Liver (tissue), 9 donors: ENCODE results near the gene CDH13. TPM values are rescaled to one million over a fixed set of nuclear protein-coding genes. Genes with fewer than 3 reads are reported as not detected.

ENCODE experiments used
- DNase-seq: peaks from one replicate; pipeline ENCODE4 v3.0.0-alpha.2; 2017; ENCODE audit warnings: low spot score
- H3K27ac ChIP-seq, 2 donors: one replicate each; pipeline ENCODE4 v1.7.0; 2013; ENCODE audit warnings: inconsistent platforms in 2 of 2, low read length in 2 of 2, control low read depth in 1 of 2, low read depth in 1 of 2, mild to moderate bottlenecking in 1 of 2
- H3K27me3 ChIP-seq, 4 donors: one replicate each; pipeline versions ENCODE4 v1.6.1 to v1.7.0; 2013; ENCODE audit warnings: low read length in 3 of 4, inconsistent platforms in 1 of 4, mild to moderate bottlenecking in 1 of 4, moderate library complexity in 1 of 4; ENCODE audit not compliant: control insufficient read depth in 4 of 4, insufficient read depth in 4 of 4
- H3K36me3 ChIP-seq, 4 donors: one replicate each; pipeline versions ENCODE4 v1.6.1 to v1.7.0; 2013; ENCODE audit warnings: low read length in 3 of 4, mild to moderate bottlenecking in 3 of 4, low read depth in 1 of 4, moderate library complexity in 1 of 4; ENCODE audit not compliant: control insufficient read depth in 4 of 4, insufficient read depth in 3 of 4
- H3K4me1 ChIP-seq, 4 donors: one replicate each; pipeline versions ENCODE4 v1.6.1 to v1.7.0; 2013; ENCODE audit warnings: low read length in 3 of 4, mild to moderate bottlenecking in 3 of 4, moderate library complexity in 1 of 4; ENCODE audit not compliant: control insufficient read depth in 4 of 4, insufficient read depth in 4 of 4
- H3K4me3 ChIP-seq, 3 donors: one replicate each; pipeline versions ENCODE4 v1.6.1 to v1.7.0; 2013; ENCODE audit warnings: low read length in 3 of 3, control low read depth in 1 of 3, low read depth in 1 of 3, mild to moderate bottlenecking in 1 of 3
- H3K9ac ChIP-seq, 2 donors: one replicate each; pipeline ENCODE4 v1.7.0; 2013; ENCODE audit warnings: low read length in 2 of 2, mild to moderate bottlenecking in 2 of 2, moderate library complexity in 2 of 2, control low read depth in 1 of 2, low read depth in 1 of 2
- H3K9me3 ChIP-seq, 4 donors: one replicate each; pipeline versions ENCODE4 v1.6.1 to v1.7.0; 2013; ENCODE audit warnings: low read length in 3 of 4; ENCODE audit not compliant: control insufficient read depth in 4 of 4
- FOXA1 ChIP-seq: IDR thresholded peaks from 2 replicates; pipeline ENCODE4 v1.6.1; 2016; ENCODE audit warnings: antibody characterized with exemption
- FOXA2 ChIP-seq: IDR thresholded peaks from 2 replicates; pipeline ENCODE4 v1.6.1; 2016; ENCODE audit warnings: antibody characterized with exemption
- GABPA ChIP-seq, 2 donors: IDR thresholded peaks in 1 of 2; conservative IDR thresholded peaks in 1 of 2; 2 replicates each; pipeline ENCODE4 v1.6.1; 2016; ENCODE audit warnings: antibody characterized with exemption in 2 of 2, mild to moderate bottlenecking in 1 of 2, moderate library complexity in 1 of 2
- HNF4A ChIP-seq, 2 donors: conservative IDR thresholded peaks; 2 replicates each; pipeline ENCODE4 v1.6.1; 2016; ENCODE audit warnings: antibody characterized with exemption in 2 of 2, mild to moderate bottlenecking in 2 of 2
- HNF4G ChIP-seq: IDR thresholded peaks from 2 replicates; pipeline ENCODE4 v1.6.1; 2016; ENCODE audit warnings: antibody characterized with exemption
- JUND ChIP-seq, 2 donors: IDR thresholded peaks; 2 replicates each; pipeline ENCODE4 v1.6.1; 2016; ENCODE audit warnings: antibody characterized with exemption in 2 of 2
- NR2F2 ChIP-seq: IDR thresholded peaks from 2 replicates; pipeline ENCODE4 v1.6.1; 2016; ENCODE audit warnings: antibody characterized with exemption
- RAD21 ChIP-seq, 2 donors: IDR thresholded peaks; 2 replicates each; pipeline ENCODE4 v1.6.1; 2016; ENCODE audit warnings: antibody characterized with exemption in 2 of 2, mild to moderate bottlenecking in 2 of 2
- SP1 ChIP-seq: IDR thresholded peaks from 2 replicates; pipeline ENCODE4 v1.6.1; 2018; ENCODE audit warnings: antibody characterized with exemption, mild to moderate bottlenecking
- TAF1 ChIP-seq: conservative IDR thresholded peaks from 2 replicates; pipeline ENCODE4 v1.6.1; 2016; ENCODE audit warnings: antibody characterized with exemption, mild to moderate bottlenecking
- YY1 ChIP-seq: IDR thresholded peaks from 2 replicates; pipeline ENCODE4 v1.6.1; 2016; ENCODE audit warnings: antibody characterized with exemption, mild to moderate bottlenecking
- WGBS: extraction: QIAGEN DNeasy Blood & Tissue Kit; methylation state at CpG from one replicate; pipeline ENCODE4 v1.1.7; 2013; 5-methylcytosine and 5-hydroxymethylcytosine counted together
- polyA plus RNA-seq, 2 donors: library from polyadenylated mRNA; stranded (reverse) in 1 of 2; unstranded in 1 of 2; fragments of 200-250 nt in 1 of 2; fragments of >200 nt in 1 of 2; fragmentation: Nextera tagmentation in 1 of 2; extraction: Ambion mirVana in 1 of 2; gene quantifications; one replicate each; pipeline versions ENCODE4 v1.2.1 to v1.2.3, GENCODE V29; 2013 to 2015
- total RNA-seq, 2 donors: library from RNA; depleted of rRNA; stranded (reverse); fragments of >200 nt; gene quantifications; one replicate each; pipeline ENCODE4 v1.2.3, GENCODE V29; 2014
- TF ChIP-seq, protein P1 (sequence below): IDR thresholded peaks from 2 replicates; pipeline ENCODE4 v1.6.1; 2016; ENCODE audit warnings: antibody characterized with exemption, mild to moderate bottlenecking
- TF ChIP-seq, protein P2 (sequence below): IDR thresholded peaks from 2 replicates; pipeline ENCODE4 v1.6.1; 2016; ENCODE audit warnings: antibody characterized with exemption
- TF ChIP-seq, protein P3 (sequence below): IDR thresholded peaks from 2 replicates; pipeline ENCODE4 v1.6.1; 2016; ENCODE audit warnings: antibody characterized with exemption
- TF ChIP-seq, protein P4 (sequence below): fragments of 150-350 bp; IDR thresholded peaks from 2 replicates; pipeline ENCODE4 v1.5.1; 2017; ENCODE audit warnings: improper control_type of control experiment, low read depth, low read length; ENCODE audit not compliant: missing input control
- donor health status: healthy.
- donor health status: healthy.
- donor health status: healthy.
- donor health status: healthy.
- donor health status: healthy.

CDH13 gene
- total and polyA plus RNA-seq, 4 donors, result 0.21 to 1.5 (median 0.58) TPM

DNA sequence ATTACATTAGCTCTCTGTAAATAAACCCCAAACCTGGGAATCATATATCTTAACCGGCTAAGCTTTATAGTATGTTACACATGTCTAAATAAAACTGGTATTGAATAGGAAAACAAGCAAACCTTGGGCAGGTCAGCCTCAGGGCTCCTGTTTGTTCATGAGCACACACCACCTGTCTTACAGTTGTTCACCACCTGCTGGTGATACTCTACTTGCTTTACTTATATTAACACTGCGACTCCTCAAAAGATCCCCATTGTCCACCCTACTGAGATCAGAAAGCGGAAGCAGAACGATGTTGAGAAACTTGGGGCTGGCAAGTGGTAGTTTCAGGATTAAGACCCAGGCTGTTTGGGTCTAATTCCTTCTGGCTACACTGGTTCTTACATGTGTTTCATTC is 16.4 kb downstream of the CDH13 start (continued):
- no peak for TF ChIP-seq HNF4G
- TF ChIP-seq, protein P1, sequence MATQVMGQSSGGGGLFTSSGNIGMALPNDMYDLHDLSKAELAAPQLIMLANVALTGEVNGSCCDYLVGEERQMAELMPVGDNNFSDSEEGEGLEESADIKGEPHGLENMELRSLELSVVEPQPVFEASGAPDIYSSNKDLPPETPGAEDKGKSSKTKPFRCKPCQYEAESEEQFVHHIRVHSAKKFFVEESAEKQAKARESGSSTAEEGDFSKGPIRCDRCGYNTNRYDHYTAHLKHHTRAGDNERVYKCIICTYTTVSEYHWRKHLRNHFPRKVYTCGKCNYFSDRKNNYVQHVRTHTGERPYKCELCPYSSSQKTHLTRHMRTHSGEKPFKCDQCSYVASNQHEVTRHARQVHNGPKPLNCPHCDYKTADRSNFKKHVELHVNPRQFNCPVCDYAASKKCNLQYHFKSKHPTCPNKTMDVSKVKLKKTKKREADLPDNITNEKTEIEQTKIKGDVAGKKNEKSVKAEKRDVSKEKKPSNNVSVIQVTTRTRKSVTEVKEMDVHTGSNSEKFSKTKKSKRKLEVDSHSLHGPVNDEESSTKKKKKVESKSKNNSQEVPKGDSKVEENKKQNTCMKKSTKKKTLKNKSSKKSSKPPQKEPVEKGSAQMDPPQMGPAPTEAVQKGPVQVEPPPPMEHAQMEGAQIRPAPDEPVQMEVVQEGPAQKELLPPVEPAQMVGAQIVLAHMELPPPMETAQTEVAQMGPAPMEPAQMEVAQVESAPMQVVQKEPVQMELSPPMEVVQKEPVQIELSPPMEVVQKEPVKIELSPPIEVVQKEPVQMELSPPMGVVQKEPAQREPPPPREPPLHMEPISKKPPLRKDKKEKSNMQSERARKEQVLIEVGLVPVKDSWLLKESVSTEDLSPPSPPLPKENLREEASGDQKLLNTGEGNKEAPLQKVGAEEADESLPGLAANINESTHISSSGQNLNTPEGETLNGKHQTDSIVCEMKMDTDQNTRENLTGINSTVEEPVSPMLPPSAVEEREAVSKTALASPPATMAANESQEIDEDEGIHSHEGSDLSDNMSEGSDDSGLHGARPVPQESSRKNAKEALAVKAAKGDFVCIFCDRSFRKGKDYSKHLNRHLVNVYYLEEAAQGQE, result no peak

DNA sequence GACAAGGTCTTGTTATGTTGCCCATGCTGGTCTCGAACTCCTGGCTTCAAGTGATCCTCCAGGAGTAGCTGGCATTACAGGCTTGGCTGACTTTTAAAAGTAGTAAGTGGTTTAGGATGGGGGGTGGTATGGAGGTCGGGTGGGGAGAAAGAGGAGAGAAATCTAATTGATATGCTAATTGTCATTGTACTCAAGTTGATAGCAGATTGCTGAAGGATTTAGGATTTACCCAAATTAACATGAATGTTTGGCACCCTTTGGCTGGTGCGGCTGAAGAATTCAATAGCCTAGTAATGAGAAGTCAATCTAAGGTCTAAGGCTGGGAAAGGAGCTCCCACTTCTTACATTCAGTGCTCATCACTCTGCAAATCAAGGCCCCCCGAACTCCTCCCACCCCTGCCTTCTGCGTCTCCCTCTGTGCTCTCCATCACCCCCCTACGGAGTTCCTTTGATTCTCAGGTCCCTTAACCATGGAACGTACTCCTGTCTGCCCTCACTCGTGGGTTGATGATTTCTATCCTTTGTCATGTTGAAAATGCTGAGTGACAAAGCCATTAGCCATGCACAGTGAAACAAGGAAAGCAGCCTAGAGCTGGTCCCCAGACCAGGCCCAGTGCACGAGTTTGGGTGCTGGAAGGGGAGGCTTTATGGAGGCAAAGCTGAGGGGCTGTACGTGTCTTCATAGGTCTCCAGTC is 17.3 kb downstream of the CDH13 start:
- WGBS, result 77% methylated on average over 10 of the region's 10 CpGs

DNA sequence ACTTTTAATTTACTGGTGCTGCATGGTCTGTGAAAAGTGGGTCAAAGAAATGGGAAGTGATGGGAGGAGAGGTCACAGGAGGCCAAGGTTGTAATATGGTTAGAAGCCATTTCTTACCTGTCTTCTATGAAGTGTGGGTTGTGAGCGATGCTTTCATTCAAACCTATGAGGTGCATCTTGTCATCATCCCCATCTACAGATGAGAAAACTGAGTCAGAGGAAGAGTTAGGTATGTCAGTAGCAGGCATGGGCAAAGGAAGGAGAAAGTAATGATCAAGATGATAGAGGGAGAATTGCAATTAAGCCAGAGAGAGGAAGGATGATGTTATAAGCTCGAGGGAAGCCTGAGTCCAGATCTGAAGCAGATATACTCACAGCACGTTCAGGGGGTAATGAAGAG is 19.7 kb downstream of the CDH13 start:
- DNase-seq, result no peak
- TF ChIP-seq JUND (IDR thresholded peaks at IDR 0.05) (no peak), TAF1 (no peak), HNF4A (conservative IDR thresholded peaks at IDR 0.05) (no peak), GABPA (IDR thresholded peaks at IDR 0.05 in 1 of 2, conservative IDR thresholded peaks at IDR 0.05 in 1 of 2) (no peak), HNF4G (no peak), FOXA2 (no peak), SP1 (no peak), RAD21 (IDR thresholded peaks at IDR 0.05) (no peak)
- TF ChIP-seq, protein P2, sequence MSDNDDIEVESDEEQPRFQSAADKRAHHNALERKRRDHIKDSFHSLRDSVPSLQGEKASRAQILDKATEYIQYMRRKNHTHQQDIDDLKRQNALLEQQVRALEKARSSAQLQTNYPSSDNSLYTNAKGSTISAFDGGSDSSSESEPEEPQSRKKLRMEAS, result no peak
- TF ChIP-seq, protein P3, sequence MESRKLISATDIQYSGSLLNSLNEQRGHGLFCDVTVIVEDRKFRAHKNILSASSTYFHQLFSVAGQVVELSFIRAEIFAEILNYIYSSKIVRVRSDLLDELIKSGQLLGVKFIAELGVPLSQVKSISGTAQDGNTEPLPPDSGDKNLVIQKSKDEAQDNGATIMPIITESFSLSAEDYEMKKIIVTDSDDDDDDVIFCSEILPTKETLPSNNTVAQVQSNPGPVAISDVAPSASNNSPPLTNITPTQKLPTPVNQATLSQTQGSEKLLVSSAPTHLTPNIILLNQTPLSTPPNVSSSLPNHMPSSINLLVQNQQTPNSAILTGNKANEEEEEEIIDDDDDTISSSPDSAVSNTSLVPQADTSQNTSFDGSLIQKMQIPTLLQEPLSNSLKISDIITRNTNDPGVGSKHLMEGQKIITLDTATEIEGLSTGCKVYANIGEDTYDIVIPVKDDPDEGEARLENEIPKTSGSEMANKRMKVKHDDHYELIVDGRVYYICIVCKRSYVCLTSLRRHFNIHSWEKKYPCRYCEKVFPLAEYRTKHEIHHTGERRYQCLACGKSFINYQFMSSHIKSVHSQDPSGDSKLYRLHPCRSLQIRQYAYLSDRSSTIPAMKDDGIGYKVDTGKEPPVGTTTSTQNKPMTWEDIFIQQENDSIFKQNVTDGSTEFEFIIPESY, result no peak
- Histone ChIP-seq H3K27me3 (peaks cover 0 to 2% (median 0%) of the 10 kb centered on the region in 4 donors), H3K9ac (no peak overlapping the region), H3K4me1 (no peaks in the 10 kb centered on the region), H3K4me3 (no peak overlapping the region), H3K27ac (no peak overlapping the region), H3K9me3 (no peaks in the 10 kb centered on the region), H3K36me3 (no peaks in the 10 kb centered on the region)
- 80% methylated on average over 3 of the region's 3 CpGs for WGBS

More for the DNA sequence above, 17.3 kb downstream of the CDH13 start:
- Histone ChIP-seq H3K9me3 (no peaks in the 10 kb centered on the region), H3K4me1 (peaks cover 0 to 3% (median under 1%) of the 10 kb centered on the region in 4 donors), H3K9ac (no peak overlapping the region), H3K36me3 (no peaks in the 10 kb centered on the region), H3K27me3 (peaks cover 0 to 2% (median 0%) of the 10 kb centered on the region in 4 donors), H3K27ac (no peak overlapping the region), H3K4me3 (no peak overlapping the region)
- TF ChIP-seq NR2F2 (no peak), YY1 (no peak), HNF4G (no peak), RAD21 (IDR thresholded peaks at IDR 0.05) (no peak), FOXA1 (no peak), GABPA (IDR thresholded peaks at IDR 0.05 in 1 of 2, conservative IDR thresholded peaks at IDR 0.05 in 1 of 2) (no peak), TAF1 (no peak)
- TF ChIP-seq, protein P3, result no peak
- TF ChIP-seq, protein P4, sequence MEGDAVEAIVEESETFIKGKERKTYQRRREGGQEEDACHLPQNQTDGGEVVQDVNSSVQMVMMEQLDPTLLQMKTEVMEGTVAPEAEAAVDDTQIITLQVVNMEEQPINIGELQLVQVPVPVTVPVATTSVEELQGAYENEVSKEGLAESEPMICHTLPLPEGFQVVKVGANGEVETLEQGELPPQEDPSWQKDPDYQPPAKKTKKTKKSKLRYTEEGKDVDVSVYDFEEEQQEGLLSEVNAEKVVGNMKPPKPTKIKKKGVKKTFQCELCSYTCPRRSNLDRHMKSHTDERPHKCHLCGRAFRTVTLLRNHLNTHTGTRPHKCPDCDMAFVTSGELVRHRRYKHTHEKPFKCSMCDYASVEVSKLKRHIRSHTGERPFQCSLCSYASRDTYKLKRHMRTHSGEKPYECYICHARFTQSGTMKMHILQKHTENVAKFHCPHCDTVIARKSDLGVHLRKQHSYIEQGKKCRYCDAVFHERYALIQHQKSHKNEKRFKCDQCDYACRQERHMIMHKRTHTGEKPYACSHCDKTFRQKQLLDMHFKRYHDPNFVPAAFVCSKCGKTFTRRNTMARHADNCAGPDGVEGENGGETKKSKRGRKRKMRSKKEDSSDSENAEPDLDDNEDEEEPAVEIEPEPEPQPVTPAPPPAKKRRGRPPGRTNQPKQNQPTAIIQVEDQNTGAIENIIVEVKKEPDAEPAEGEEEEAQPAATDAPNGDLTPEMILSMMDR, result no peak
- DNase-seq, result no peak
